ENCODE results near the gene SLCO3A1.

SLCO3A1 gene

DNA sequence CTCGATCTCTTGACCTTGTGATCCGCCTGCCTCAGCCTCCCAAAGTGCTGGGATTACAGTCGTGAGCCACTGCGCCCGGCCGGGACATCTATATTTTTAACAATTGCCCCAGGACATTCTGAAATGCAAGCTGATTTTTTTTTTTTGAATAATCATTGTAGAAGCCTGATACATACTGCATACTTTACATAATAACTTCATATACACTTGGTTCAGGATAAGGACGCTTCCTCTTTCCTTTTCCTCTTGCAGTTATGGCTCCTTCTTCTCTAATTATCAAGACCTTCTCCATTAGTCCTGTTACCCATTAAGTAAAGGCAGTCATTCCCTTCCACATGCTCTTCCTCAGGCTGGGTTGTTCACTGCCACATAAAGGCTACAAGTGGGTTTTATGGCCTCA, 58.3 kb downstream of the SLCO3A1 start:
- Histone ChIP-seq H3K27me3 (ENCODE audit: insufficient read depth, low read depth, severe bottlenecking) (peaks cover 77% of the 10 kb centered on the region), H3K9me3 (ENCODE audit: severe bottlenecking) (no peaks in the 10 kb centered on the region), H3K36me3 (no peaks in the 10 kb centered on the region), H3K27ac (no peak overlapping the region), H3K4me3 (ENCODE audit: low read depth, low read length) (no peak overlapping the region)
- no peak for TF ChIP-seq CTCF (IDR thresholded peaks at IDR 0.05; ENCODE audit: low read depth, low read length)
- DNase-seq, result no peak

- Histone ChIP-seq H3K27ac (no peak overlapping the region), H3K36me3 (no peaks in the 10 kb centered on the region), H3K27me3 (ENCODE audit: insufficient read depth, low read depth, severe bottlenecking) (peaks cover 78% of the 10 kb centered on the region), H3K4me3 (ENCODE audit: low read depth, low read length) (no peak overlapping the region), H3K9me3 (ENCODE audit: severe bottlenecking) (no peaks in the 10 kb centered on the region)
- no peak for DNase-seq
- TF ChIP-seq CTCF (IDR thresholded peaks at IDR 0.05; ENCODE audit: low read depth, low read length), result no peak
These were observed 58.8 kb downstream of the SLCO3A1 start for GRCh38 chr15:91912336-91912735.

GRCh38 chr15:91913560-91913959, 60.1 kb downstream of the SLCO3A1 start:
- Histone ChIP-seq H3K27ac (no peak overlapping the region), H3K27me3 (ENCODE audit: insufficient read depth, low read depth, severe bottlenecking) (peaks cover 78% of the 10 kb centered on the region), H3K36me3 (no peaks in the 10 kb centered on the region), H3K4me3 (ENCODE audit: low read depth, low read length) (no peak overlapping the region), H3K9me3 (ENCODE audit: severe bottlenecking) (no peaks in the 10 kb centered on the region)
- no peak for DNase-seq
- no peak for TF ChIP-seq CTCF (IDR thresholded peaks at IDR 0.05; ENCODE audit: low read depth, low read length)

GRCh38 chr15:91915576-91915975, 62.1 kb downstream of the SLCO3A1 start:
- TF ChIP-seq CTCF (IDR thresholded peaks at IDR 0.05; ENCODE audit: low read depth, low read length), result no peak
- Histone ChIP-seq H3K36me3 (no peaks in the 10 kb centered on the region), H3K9me3 (ENCODE audit: severe bottlenecking) (no peaks in the 10 kb centered on the region), H3K27me3 (ENCODE audit: insufficient read depth, low read depth, severe bottlenecking) (peaks cover 78% of the 10 kb centered on the region), H3K4me3 (ENCODE audit: low read depth, low read length) (no peak overlapping the region), H3K27ac (no peak overlapping the region)
- DNase-seq, result no peak

DNA sequence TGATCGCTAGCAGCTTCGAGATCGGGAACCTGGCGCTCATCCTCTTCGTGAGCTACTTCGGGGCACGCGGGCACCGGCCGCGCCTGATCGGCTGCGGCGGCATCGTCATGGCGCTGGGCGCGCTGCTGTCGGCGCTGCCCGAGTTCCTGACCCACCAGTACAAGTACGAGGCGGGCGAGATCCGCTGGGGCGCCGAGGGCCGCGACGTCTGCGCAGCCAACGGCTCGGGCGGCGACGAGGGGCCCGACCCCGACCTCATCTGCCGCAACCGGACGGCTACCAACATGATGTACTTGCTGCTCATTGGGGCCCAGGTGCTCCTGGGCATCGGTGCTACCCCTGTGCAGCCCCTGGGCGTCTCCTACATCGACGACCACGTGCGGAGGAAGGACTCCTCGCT, 62.5 kb downstream of the SLCO3A1 start:
- H3K27me3 ChIP-seq (ENCODE audit: insufficient read depth, low read depth, severe bottlenecking), result peaks cover 76% of the 10 kb centered on the region
- DNase-seq, result no peak
- no peaks in the 10 kb centered on the region for H3K36me3 ChIP-seq
- no peaks in the 10 kb centered on the region for H3K9me3 ChIP-seq (ENCODE audit: severe bottlenecking)
- TF ChIP-seq CTCF (IDR thresholded peaks at IDR 0.05; ENCODE audit: low read depth, low read length), result no peak
- no peak overlapping the region for H3K27ac ChIP-seq
- H3K4me3 ChIP-seq (ENCODE audit: low read depth, low read length), result no peak overlapping the region

DNA sequence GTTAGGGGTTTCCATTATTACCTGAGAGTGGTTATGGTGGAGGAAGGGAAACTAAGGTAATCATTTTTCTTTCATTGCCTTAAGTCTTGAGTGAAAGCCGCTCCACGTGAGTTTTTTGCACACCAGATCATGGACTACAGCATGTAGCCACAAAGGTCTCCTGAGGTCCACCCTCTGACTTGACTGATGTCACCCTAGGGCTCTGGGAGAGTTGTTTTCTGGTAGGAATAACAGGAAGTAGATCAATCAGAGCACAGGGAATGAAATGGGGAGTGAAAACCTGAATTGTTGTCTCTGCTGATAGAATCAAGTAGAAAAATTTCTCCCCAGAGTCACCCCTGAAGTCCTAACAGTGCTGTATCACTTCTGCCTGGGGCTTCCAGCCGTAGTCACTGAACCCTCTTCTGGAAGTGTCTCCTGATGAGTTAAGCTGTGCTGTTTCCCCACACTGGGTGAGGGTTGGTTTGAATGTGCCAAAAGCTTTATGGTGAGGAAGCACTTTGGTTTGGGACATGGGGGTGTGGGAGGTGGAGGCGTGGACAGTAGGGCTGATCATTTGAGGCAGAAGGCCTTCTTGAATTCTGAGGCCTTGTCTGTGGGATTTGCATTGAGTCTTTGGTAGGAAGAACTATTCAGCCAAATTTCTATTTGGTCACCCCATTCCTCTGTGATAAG, 64.3 kb downstream of the SLCO3A1 start:
- Histone ChIP-seq H3K27me3 (ENCODE audit: insufficient read depth, low read depth, severe bottlenecking) (peaks cover 79% of the 10 kb centered on the region), H3K4me3 (ENCODE audit: low read depth, low read length) (no peak overlapping the region), H3K9me3 (ENCODE audit: severe bottlenecking) (no peaks in the 10 kb centered on the region), H3K27ac (no peak overlapping the region), H3K36me3 (no peaks in the 10 kb centered on the region)
- DNase-seq, result no peak
- no peak for TF ChIP-seq CTCF (IDR thresholded peaks at IDR 0.05; ENCODE audit: low read depth, low read length)

Measured in WERI-Rb-1 (cell line).